MCF 10A (cell line): ENCODE measurements around the gene KCNA1. TPM values are rescaled to one million over a fixed set of nuclear protein-coding genes. Genes with fewer than 3 reads are reported as not detected.

Experiments used
- BruUV-seq: library from RNA; stranded (reverse); fragments of 400-500 nt; replicated peaks from 2 replicates; lab custom pipeline; 2021; lab: Mats Ljungman, UMichigan
- CTCF ChIA-PET: fragments of 300-600 bp; sonication (Branson Sonifier 250); formaldehyde crosslinking; extraction: SDS; loops from one replicate; lab custom pipeline; 2021; ENCODE audit warnings: antibody characterized with exemption, inconsistent platforms; lab: Yijun Ruan, JAX
- POLR2A ChIA-PET: fragments of 300-600, 350-650 bp; sonication (Branson Sonifier 250); formaldehyde crosslinking; extraction: SDS; loops from one replicate; lab custom pipeline; 2020; ENCODE audit warnings: antibody characterized with exemption, inconsistent platforms; lab: Yijun Ruan, JAX
- DNase-seq: peaks from one replicate; pipeline ENCODE4 v3.0.0-alpha.2; 2018; ENCODE audit not compliant: unreplicated experiment
- H3K27ac Mint-ChIP-seq: one replicate; pipeline ENCODE4 v1.8.0; 2022; ENCODE audit warnings: mild to moderate bottlenecking, low read depth, mixed read lengths; ENCODE audit not compliant: unreplicated experiment
- H3K27me3 Mint-ChIP-seq: one replicate; pipeline ENCODE4 v1.8.0; 2022; ENCODE audit warnings: mixed read lengths; ENCODE audit not compliant: insufficient read depth, unreplicated experiment
- H3K36me3 Mint-ChIP-seq: one replicate; pipeline ENCODE4 v1.8.0; 2022; ENCODE audit warnings: mild to moderate bottlenecking, moderate library complexity, mixed read lengths; ENCODE audit not compliant: insufficient read depth, unreplicated experiment
- H3K4me1 Mint-ChIP-seq: one replicate; pipeline ENCODE4 v1.8.0; 2022; ENCODE audit warnings: mixed read lengths; ENCODE audit not compliant: insufficient read depth, unreplicated experiment
- H3K4me3 Mint-ChIP-seq: one replicate; pipeline ENCODE4 v1.8.0; 2022; ENCODE audit warnings: mild to moderate bottlenecking, moderate library complexity, mixed read lengths; ENCODE audit not compliant: unreplicated experiment
- H3K9me3 Mint-ChIP-seq: one replicate; pipeline ENCODE4 v1.8.0; 2022; ENCODE audit warnings: mixed read lengths; ENCODE audit not compliant: unreplicated experiment
- intact Hi-C: fragments of 100-400 bp; cut with micrococcal nuclease; formaldehyde crosslinking; loops from 2 replicates; pipeline ENCODE4 v1.14.1; 2022
- total RNA-seq: library from RNA; stranded (reverse); gene quantifications from 2 replicates; pipeline ENCODE4 v1.2.3, GENCODE V29; 2022
- TF ChIP-seq, protein P1 (sequence below): fragments of 200-600 bp; IDR thresholded peaks from one replicate; pipeline ENCODE4 v1.8.0; 2022; ENCODE audit warnings: antibody characterized with exemption, mild to moderate bottlenecking; ENCODE audit not compliant: unreplicated experiment

Gene KCNA1
- total RNA-seq, 1 experiment from 2014 or later, result not detected

DNA sequence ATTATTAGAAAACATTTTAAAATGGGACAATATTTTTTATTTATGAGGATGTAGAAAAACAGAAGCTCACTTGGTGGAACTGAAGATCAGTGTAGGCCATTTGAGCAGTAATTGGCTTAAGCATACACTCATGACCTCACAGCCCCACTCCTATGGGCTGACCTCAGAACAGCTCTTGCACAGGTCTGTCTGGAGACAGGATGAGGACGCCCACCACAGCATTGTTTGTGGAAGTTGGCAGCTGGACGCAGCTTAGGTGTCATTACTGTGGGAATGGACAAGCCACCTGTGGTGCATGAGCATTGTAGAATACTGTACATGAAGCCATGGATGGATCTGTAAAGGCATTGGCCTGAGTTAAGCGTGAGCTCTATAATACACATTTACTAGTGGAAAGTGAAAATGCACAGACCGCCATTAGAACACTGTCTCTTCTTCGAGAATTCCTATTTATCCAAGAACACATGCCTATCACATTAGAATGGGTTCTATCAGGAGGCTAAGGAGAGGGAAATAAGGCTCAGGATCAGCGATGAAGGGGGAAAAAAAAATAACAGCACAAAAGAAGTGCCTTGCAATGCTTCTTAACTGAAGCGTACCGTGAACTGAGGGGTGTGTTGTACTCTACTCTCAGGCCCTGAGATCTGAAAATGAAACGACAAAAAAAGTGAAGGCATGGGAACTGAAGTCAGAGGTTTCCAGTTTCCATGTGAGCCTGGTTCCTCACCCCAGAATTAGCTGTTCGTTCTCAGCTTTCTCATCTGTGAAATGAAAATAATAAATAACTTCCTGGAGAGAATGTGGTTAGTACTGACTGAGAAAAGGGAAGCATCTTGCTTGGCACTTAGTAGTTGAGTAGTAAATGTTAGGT lies 33.6 kb downstream of the KCNA1 start:
- no peaks in the 10 kb centered on the region for H3K27me3 Mint-ChIP-seq
- no peak overlapping the region for H3K27ac Mint-ChIP-seq
- TF ChIP-seq, protein P1, sequence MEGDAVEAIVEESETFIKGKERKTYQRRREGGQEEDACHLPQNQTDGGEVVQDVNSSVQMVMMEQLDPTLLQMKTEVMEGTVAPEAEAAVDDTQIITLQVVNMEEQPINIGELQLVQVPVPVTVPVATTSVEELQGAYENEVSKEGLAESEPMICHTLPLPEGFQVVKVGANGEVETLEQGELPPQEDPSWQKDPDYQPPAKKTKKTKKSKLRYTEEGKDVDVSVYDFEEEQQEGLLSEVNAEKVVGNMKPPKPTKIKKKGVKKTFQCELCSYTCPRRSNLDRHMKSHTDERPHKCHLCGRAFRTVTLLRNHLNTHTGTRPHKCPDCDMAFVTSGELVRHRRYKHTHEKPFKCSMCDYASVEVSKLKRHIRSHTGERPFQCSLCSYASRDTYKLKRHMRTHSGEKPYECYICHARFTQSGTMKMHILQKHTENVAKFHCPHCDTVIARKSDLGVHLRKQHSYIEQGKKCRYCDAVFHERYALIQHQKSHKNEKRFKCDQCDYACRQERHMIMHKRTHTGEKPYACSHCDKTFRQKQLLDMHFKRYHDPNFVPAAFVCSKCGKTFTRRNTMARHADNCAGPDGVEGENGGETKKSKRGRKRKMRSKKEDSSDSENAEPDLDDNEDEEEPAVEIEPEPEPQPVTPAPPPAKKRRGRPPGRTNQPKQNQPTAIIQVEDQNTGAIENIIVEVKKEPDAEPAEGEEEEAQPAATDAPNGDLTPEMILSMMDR, result no peak
- no peak for DNase-seq
- POLR2A ChIA-PET, result interaction anchor here (0.6 kb wide), 1 partner anchor 22 kb away, joined by 3 read pairs; no protein-coding TSS in a partner anchor
- H3K9me3 Mint-ChIP-seq, result peaks cover 7% of the 10 kb centered on the region
- no peaks in the 10 kb centered on the region for H3K4me1 Mint-ChIP-seq
- CTCF ChIA-PET, result interaction anchor here (0.7 to 1.4 kb wide), 2 partner anchors 86 to 143 kb away, joined by 3 to 4 read pairs; no protein-coding TSS in a partner anchor
- no TSS peak for BruUV-seq
- intact Hi-C loops, result no loop called here
- no peaks in the 10 kb centered on the region for H3K36me3 Mint-ChIP-seq
- no peak overlapping the region for H3K4me3 Mint-ChIP-seq

DNA sequence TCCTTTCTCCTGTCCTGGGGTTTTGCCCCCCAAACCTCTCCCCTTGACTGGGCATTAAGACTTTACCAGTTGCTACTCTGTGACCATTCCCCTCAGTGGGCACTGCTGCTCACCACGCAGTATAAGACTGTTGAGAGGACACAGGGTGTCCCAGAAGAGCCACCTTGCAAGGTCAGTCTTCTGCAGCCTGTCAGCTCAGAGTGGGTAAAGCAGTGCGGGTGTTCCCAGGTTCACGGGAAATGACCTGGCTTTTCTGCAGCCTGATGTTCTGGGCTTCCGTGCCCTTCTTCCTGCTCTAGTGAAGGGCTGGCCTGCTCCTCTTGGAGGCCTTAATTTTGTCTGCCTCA lies 34.2 kb downstream of the KCNA1 start:
- no peak overlapping the region for H3K27ac Mint-ChIP-seq
- DNase-seq, result no peak
- POLR2A ChIA-PET, result no interaction called here
- TF ChIP-seq, protein P1, result no peak
- intact Hi-C loops, result no loop called here
- CTCF ChIA-PET, result interaction anchor here (0.7 kb wide), 1 partner anchor 142 kb away, joined by 3 read pairs; no protein-coding TSS in a partner anchor
- no peaks in the 10 kb centered on the region for H3K27me3 Mint-ChIP-seq
- H3K4me1 Mint-ChIP-seq, result no peaks in the 10 kb centered on the region
- BruUV-seq, result no TSS peak
- peaks cover 7% of the 10 kb centered on the region for H3K9me3 Mint-ChIP-seq
- H3K36me3 Mint-ChIP-seq, result no peaks in the 10 kb centered on the region
- H3K4me3 Mint-ChIP-seq, result no peak overlapping the region

DNA sequence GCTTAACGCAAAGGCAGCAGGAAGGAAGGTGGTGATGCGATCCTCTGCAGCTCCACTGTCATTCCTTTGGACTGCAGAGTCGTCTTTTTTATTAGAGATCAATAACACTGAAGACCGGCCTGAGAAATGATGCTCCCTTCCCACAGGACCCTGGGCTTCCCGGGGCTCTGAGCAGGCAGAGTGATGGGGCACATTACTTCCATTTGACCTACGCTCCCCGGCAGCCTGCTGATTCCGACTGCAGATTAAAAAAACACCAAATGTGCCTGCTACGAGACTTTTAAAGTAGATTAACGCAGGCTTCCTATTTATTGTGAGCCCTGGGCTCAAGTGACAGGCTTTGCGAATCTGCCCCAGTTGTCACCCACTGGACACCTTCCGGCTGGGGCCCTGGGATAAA lies 37.5 kb downstream of the KCNA1 start:
- CTCF ChIA-PET, result interaction anchor here (0.6 kb wide), 1 partner anchor 1249 kb away, joined by 3 read pairs; no protein-coding TSS in a partner anchor
- TF ChIP-seq, protein P1, result no peak
- POLR2A ChIA-PET, result no interaction called here
- Mint-ChIP-seq H3K4me1 (no peaks in the 10 kb centered on the region), H3K27ac (no peak overlapping the region), H3K27me3 (no peaks in the 10 kb centered on the region), H3K4me3 (no peak overlapping the region), H3K36me3 (no peaks in the 10 kb centered on the region), H3K9me3 (peaks cover 7% of the 10 kb centered on the region)
- no TSS peak for BruUV-seq
- DNase-seq, result no peak
- intact Hi-C loops, result no loop called here

DNA sequence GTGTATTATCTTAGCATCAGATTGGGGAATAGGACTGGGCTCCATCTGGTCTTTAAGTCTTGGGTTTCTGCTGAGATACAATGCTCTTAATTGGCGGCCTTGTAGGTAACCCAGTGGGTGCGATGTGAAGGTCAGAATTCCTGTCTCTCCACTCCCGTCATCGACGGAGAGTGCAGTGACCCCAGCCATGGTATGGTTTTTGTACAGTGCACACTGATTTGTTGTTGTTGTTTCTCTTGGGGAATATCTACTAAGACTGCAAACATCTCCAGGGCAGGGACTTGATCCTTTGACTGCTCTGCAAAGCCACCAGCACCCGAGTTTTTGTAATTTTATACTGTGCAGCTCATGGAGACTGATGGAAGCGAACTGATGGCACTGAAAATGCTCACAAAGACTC lies 41.4 kb downstream of the KCNA1 start:
- H3K36me3 Mint-ChIP-seq, result no peaks in the 10 kb centered on the region
- no peaks in the 10 kb centered on the region for H3K4me1 Mint-ChIP-seq
- intact Hi-C loops, result no loop called here
- CTCF ChIA-PET, result no interaction called here
- BruUV-seq, result no TSS peak
- H3K9me3 Mint-ChIP-seq, result peaks cover 10% of the 10 kb centered on the region
- TF ChIP-seq, protein P1, result no peak
- DNase-seq, result no peak
- POLR2A ChIA-PET, result no interaction called here
- H3K27ac Mint-ChIP-seq, result no peak overlapping the region
- H3K4me3 Mint-ChIP-seq, result no peak overlapping the region
- H3K27me3 Mint-ChIP-seq, result no peaks in the 10 kb centered on the region
